NAMALWA (cell line): Measurements from ENCODE around the gene GLIS1.

Experiments used
- DNase-seq: peaks from one replicate; pipeline ENCODE4 v3.0.0-alpha.2; 2015; ENCODE audit warnings: low spot score

GLIS1 gene

DNA sequence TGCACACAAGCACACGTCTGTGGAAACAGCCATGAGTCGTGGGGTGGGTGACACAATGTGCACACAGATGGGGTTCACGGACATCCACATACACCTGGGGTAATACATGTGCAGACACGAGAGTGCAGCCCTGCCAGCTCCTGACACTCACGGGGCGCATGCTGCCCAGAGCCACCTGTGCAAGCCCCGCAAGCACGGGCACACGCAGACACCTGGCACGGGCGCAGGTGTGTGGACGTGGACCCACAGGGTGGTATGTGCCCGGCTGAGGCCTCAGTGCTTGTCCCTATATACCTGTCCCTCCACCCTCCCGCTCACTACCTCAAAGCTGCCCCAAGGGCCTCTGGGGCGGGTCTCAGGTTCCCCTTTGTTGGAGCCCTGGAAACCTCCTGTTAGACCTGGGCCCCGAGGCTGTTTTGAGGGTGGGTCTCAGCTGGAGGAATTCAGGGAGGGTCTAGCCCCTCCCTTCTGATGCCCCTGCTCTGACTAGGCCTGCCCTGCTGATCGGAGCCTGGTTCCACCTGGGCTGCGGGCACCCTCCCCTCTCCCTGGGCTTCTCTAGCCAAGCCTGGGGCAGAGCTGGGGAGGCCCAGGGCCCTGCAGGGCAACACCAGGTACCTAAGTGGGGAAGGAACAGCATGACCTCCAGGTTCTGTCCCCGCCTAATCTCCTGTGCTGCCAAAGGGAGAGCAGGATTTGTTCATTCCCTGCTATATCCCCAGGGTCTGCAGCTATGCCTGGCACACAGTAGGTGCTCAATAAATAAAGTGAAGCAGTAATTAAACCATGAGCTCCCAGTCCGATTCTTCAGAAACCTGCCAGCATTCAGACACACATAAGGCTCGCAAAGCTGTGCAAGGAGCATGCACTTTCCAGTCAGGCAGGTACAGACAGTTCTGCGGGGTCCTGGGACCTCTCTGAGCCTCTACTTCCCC, 230.6 kb downstream of the GLIS1 start:
- no peak for DNase-seq

DNA sequence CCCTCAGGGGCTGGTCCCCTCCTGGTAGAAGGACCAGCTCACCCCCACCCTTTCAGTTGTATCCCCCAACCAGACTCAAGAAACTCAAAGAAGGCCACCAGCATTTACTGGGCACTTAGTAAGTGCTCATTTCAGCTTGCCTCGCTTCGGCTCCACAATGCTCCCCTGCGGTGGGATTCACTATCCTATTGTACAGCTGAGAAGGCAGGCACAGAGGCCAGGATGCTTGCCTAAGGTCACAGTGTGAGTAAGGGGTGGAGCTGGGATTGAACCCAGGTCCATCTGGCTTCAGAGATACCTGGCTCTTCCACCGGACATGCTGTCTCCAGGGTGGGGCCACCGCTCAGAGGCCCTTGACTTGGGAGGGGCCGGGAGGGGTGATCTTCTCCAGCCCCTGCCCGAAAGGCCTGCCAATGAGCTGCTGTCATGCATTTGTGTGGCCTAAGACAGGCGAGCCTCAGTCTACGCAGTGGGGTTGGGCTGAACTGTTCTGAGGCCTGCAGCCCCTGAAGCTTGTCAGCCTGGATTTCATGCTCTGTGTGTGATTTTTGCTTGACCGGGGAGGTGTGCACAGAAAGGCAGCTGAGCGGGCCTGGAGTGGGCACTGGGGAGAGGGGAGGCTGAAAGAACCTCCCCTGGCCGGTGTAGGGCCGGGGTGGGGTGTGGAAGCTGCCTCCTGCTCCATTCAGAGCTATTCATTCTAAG, 231.7 kb downstream of the GLIS1 start:
- no peak for DNase-seq

DNA sequence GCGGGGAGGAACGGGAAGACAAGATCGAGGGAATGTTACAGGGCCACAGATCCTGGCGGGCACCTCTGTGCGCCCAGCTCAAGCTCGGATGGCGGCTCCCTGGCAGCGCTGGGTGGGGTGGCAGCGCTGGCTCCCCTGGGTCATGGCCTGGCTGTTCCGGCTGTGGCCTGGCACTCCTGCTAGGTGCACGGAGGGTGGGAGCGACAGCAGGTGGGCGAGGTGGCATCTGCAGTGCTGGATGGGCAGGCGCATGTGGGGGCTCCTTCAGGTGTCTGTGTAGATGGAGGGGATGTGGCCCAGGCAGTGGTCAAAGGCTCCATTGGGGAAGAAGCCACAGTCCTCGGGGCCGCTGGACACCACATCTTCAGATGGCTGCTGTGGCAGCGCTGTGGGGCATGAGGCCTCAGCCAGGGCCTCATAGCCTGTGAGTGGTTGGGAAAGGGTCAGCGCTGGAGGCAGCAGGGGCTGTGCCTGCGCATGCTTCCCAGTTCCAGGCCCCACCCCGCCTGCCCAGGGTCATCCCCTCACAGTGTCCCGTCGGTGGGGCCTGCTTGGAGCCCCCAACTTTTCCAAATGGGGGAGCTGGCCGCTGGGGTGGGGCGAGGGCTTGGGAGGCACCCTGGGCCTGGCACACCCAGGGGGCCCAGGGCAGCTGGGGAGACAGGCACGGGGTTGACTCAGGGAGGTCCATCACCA, 232.5 kb downstream of the GLIS1 start:
- no peak for DNase-seq

DNA sequence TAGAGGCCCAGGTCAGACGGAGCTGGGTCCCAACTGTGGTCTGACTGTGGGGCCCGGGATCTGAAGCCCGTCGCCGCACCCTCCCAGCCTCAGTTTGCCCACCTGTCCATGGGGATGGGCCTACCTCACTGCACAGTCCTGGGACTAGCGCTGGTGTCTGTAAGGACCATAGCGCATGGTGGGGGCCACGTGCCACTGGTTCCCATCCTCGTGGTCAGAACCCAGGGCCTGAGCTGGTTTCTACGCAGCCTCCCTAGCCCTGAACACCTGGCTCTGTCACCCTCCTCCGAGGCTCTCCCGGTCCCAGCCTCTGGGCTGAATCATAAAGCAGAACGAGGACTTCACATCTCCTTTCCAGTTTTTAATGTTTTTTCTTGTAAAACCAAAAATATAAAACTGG, 233.1 kb downstream of the GLIS1 start:
- DNase-seq: no peak

DNA sequence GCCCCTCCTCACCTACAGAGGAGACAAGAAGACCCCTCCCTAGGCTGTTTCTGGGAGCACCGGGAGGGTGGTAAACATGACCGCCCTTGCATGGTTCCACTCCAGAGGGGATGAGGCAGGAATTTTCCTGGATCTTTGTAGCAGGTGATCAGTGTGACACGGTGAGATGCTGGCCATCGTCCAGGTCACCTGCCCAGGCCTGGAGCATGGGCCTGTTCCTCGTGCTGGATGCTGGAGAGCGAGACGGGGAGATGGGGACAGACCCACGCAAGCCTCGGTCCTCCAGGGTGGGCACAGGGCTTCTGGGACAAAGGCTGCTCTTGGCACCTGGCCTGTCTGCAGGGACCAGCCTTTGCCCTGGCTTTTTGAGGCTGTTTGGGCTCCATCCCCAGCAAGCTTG, 233.6 kb downstream of the GLIS1 start:
- DNase-seq: no peak

DNA sequence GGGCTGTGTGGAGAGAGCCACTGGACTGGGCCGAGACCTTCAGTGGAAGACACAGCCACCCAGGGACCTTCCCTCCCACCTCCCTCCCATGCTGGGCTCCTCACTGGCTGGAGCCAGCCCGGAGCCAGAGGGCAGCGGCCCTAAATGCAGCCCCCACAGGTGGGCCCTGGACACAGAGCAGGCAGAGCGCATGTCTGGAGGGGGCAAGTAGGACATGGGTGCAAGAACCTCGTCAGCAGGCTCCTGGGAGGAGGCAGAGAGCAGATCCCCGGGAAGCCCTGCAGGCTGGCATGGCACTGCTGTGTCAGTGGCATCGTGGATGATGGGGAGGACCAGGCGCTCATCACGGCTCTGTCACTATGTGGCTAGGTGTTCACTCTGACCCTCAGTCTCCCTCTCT, 234.1 kb downstream of the GLIS1 start:
- DNase-seq: no peak

DNA sequence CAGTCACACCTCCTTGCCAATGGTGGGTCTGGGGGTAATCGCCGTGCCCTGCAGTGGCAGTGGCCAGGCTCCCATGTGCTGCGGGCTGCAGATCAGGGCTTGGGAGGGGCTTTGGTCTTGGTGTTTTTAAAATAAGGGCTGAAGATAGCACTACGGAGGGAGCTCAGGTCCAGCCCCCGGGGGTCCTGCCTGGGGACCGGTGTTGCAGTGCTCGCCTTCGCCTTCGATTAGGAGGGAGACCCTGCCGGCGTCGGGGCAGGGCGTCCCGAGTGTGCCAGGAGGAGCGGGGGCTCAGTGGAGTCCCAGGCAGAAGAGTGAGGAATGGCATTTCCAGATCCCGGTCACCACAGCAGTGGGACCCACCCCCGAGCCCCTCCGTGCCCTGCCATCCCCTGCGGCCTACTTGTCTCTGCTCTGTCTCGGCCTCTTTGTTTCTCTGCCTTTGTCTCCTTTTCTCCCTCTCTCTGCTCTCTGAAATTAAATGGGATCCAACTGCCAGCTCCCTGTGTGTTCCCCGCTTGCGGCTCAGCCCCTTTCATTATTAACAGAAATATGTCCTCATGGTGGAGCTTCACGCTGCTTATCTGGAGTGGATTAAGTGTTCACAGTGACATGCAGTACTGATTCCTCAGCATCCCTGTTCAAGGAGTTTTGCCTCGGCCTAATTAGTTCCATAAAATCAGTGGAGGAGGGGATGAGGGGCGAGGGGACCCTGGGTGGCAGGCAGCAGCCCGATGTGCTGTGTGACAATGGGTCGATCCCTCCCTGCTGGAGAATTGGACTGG, 235.3 kb downstream of the GLIS1 start:
- no peak for DNase-seq

DNA sequence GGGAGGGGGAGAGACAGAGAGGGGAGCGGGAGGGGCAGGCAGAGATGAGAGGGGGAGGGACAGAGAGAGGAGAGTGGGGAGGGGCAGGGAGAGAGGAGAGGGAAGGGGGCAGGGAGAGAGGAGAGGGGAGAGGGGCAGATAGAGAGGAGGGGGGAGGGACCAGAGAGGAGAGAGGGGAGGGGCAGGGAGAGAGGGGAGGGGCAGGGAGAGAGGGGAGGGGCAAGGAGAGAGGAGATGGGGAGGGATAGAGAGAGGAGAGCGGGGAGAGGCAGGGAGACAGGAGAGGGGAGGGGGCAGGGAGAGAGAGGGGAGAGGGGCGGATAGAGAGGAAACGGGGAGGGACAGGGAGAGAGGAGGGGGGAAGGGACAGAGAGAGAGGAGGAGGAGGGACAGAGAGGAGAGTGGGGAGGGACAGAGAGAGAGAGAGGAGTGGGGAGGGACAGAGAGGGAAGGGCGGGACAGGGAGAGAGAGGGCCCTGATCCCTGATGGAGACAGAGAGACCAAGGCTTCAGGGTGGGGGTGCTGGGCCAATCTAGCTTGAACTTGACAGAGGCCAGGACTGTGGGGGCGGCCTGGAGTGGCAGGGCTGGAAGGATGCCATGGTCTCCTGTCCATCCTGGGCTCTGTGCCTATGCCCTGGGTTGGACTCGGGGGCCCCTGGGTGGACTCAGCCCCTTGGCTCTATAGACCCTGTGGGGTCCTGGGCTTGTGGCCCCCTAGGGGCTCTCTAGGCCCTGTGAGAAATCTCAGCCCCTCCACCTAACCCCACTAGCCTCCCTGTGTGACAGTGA, 236.1 kb downstream of the GLIS1 start:
- DNase-seq: no peak

DNA sequence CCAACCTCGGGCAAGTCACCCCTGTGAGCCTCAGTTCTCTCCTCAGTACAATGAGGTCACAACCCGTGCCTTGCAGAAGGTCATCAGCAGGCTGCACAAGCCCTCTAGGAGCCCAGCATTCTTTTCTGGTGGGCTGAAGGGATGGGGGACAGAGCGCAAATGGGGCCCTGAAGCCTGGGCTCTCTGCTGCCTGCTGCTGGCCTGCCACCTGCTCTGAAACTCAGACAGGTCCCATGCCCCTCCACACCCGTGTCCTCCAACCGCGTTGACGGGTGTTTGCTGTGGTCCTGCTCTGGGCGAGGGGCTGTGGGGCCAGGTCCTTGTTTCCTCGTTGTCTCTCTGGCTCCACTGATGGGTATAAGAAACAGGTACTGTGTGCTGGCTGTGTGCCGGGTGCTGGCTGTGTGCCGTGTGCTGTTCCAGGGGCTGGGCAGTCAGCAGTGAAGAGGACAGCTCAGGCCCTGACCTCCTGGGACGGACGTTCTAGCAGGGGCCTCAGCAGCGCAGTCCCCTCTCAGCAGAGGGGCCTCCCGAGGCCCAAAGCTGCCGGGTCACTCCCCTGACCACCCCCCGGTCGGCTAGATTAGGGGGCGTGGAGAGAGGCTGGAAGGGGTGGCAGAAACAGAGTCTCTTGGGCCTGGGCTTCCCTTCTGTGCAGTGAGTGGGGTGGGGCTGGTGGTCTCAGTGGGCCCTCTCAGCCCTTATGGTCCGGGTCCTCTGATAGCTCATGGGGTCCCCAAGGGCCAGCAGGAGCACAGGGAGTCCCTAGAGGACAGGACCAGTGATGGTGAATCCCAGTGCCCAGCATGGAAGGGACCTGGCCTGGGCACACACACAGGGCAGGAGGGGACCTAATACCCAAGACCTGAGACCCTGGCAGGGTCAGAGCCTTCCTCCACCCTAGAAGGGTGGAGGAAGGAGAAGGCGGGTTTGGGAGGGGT, 237.6 kb downstream of the GLIS1 start:
- DNase-seq: no peak

DNA sequence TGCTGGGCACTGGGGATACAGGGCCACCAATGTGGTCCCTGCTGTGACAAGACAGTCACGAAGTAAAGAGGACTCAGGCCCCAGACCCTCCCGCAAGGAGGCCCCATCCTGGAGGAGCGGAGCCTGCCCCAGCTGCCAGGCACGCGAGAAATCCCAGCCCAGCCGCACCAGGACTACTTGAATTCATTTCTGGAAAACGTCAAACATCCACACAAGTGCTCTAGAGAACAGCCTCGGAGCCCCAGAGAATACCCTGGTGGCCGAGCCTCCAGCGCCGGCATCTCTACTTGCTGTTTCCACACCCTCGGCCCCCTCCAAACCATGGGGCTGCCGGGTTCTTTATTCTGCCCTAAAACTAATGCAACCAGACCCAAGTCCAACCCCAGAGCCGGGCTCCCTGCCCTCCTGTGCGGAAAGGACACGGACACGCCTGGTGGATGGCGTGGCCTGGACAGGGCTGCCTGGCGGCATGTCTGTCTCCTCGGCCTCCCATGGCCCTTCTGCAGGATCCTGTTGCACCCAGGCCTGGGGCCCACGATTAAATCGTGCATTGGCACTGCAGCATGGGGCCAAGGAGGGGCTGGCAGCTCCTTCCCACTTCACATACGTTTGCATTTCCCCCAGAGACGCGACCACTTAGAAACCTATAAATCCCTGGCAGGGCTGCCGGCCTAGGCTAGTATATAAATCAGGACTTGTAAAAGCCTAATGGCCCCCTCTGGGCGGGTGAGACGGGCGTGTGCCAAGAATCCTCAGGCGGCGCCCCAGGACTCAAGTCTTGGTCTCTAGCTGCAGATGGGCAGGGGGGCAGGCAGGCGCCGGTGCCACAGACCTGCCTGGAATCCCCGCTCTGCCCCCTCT, 238.5 kb downstream of the GLIS1 start:
- DNase-seq: no peak

DNA sequence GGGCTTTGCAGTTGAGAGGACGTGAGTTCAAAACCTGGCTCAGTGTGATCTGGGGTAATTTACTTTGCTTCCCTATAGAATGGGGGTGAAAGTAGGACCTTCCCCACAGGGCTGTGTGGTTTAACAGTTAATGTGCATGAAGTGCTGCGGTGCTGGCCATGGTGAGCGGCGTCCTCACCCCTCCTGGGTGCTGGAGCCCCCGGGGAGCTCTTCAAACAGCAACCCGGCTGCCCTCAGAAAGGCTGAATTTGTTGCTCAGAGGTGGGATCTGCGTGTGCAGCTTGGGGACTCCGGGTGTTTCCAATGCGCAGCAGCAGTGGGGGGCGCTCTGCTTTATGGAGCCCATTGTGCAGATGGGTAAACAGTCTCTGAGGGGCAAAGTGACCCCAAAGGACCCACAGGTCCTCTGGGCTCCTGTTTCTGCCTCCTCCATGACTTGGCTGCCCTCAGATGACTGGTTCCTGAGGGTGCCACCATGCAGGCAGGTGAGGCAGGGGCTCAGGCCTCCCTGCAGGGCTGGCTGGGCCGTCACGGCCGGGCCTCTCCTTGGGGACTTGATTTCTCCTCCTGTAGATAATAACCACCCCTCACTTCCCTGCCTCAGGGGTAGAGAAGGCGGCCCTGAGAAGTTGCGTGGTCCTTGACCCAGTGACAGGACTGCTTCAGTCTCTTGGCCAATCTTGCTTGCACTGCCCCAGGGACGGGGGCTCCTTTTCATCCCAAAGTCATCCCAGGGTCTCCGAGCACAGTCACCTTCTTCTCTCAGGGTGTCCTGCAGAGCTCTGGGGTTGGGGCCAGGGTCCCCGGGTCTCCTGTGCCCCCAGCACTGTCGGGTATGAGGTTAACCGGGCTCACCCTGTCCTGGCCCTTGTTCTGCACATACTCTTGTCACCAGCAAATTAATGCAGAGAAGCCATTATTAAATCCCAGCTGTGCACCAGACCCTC, 239.4 kb downstream of the GLIS1 start:
- DNase-seq: no peak

DNA sequence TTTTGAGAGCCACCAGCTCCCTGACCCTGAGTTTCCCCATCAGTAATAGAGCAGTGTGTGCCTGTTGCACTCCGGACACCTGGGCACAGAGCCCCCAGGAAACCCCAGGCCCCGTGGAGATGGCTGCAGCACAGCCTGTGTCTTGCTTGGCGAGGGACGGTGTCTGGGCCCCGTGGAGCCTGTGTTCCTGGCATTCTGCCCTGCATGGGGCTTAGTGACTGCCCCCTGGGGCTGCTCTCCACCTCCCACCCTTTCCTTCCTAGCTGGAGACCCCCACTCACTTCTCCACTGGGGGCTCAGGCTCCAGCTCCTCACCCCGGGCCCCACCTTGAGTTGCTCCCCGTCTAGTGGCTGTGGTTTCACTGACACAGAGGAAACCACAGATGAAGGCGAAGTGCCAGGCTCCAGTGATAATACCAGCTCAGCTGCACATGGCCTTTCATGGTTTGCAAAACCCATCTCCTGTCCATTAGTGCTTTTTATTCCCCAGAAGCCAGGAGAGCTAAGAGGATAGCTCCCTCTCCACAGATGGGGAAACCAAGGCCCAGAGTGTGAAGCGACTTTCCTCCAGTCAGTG, 240.3 kb downstream of the GLIS1 start:
- no peak for DNase-seq

DNA sequence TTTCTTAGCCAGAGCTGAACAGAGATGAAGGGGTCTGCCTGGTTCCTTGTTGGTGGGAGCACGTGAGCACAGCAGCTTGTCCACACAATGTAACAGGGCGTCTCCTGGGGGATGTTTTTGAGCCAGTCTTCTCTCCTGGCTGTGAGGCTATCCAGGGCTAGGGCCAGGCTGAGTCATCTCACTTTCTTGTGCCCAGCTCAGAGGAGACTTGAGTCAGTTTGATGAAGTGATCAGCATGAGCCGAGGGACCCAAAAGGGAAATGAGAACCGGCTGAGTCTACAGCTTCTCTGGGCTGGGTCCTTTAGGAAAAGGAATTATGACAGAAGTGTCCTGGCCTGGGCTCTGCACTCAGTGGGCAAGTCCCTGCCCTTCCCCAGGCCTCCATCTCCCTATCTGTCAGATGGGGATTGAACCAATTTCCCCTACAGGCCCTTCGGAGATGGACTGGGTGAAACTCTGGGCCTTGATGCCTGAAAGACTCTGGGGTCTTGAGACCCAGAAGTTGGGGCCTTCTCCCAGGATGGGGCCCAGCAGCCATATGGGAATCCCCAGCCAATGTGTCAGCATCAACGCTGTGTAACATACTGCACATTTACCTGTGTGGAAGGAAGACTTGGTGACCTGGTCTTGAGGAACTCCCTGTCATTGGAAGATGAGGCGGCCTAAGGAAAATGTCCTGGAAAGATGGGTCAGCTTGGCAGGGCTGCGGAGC, 243.2 kb downstream of the GLIS1 start:
- DNase-seq: no peak

DNA sequence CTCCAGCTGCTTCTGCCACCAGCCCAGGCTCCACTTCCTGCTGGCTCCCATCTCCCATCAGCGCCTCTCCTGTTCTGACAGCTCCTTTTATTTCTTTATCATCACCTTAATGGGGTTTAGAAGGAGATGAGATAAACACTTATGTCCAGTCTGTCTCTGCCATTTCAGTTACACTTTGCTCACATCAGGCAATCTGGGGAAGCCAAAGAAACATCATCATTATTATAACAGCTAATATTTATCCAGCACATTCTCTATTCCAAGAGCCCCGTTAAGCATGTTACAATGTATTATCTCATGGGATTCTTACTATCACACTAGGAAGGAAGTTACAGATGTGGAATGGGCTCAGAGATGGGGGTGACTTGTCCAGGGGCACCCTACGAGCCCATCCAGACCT, 248.6 kb downstream of the GLIS1 start:
- no peak for DNase-seq

DNA sequence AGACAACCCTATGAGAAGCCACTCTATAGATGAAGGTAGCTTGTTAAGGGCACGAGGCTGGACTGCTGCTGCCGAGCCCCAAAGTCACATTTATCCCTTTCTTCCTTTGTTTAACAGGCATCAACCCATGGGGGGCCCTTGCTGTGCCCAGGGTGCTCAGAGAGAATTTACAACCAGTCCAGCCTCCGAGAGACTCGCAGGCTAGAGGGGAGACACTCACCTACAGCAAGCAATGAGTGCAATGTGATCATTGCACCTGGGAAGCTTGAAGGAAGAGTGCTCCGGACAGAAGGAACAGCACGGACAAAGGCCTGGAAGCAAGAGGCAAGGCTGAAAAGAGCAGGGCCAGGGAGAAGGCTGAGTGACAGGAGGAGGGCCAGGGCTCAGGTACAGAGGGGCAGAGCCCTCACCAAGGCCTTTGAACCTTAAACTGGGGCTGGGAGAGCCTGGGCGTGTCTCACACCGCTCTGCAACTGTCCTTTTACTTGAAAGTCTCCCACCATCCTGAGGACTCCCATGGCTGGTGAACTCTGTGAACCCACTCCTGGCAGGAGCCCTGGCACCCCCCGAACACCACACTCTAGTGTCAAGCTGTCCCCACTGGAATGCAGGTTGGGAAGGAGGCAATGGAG, 252.5 kb downstream of the GLIS1 start:
- DNase-seq: no peak
